Activated CD8-positive, alpha-beta T cell treated with anti-CD3 and anti-CD28 coated beads for 36 hours (primary cell): ENCODE data around the gene DNMT3A. TPM values are rescaled to one million over a fixed set of nuclear protein-coding genes. Genes with fewer than 3 reads are reported as not detected.
"Not testable (repeated sequence)": the region's sequence is repeated elsewhere in the genome, so short reads cannot be mapped to it uniquely, and the experiment has no call there.

Experiments
- ATAC-seq: fragments of 200-7000 bp; cut with Tn5 transposase; one replicate; pipeline ENCODE4 v1.10.0; 2021; ENCODE audit warnings: mild to moderate bottlenecking, moderate library complexity
- CTCF ChIA-PET: fragments of 350-600 bp; sonication (Branson Sonifier 250); formaldehyde crosslinking; loops from one replicate; lab custom pipeline; 2021; ENCODE audit warnings: antibody characterized with exemption; lab: Charles Lee
- POLR2A ChIA-PET: fragments of 350-600 bp; sonication (Branson Sonifier 250); formaldehyde crosslinking; loops from one replicate; lab custom pipeline; 2021; ENCODE audit warnings: antibody characterized with exemption; lab: Charles Lee
- DNase-seq: peaks from one replicate; pipeline ENCODE4 v3.0.0-alpha.2; 2020
- H3K27ac Mint-ChIP-seq: one replicate; pipeline ENCODE4 v1.8.0; 2021; ENCODE audit warnings: mild to moderate bottlenecking, mixed read lengths
- H3K27me3 Mint-ChIP-seq: one replicate; pipeline ENCODE4 v1.8.0; 2021; ENCODE audit warnings: mixed read lengths
- H3K36me3 Mint-ChIP-seq: one replicate; pipeline ENCODE4 v1.8.0; 2021; ENCODE audit warnings: low read depth, mixed read lengths
- H3K4me1 Mint-ChIP-seq: one replicate; pipeline ENCODE4 v1.8.0; 2021; ENCODE audit warnings: low read depth, mixed read lengths
- H3K4me3 Mint-ChIP-seq: one replicate; pipeline ENCODE4 v1.8.0; 2021; ENCODE audit warnings: mild to moderate bottlenecking, moderate library complexity, mixed read lengths
- H3K9me3 Mint-ChIP-seq: one replicate; pipeline ENCODE4 v1.8.0; 2021; ENCODE audit warnings: mixed read lengths
- intact Hi-C: fragments of 100-400 bp; cut with micrococcal nuclease; formaldehyde crosslinking; loops from one replicate; pipeline ENCODE4 v1.10.0; 2022
- total RNA-seq, 2 experiments: library from RNA; stranded (reverse); gene quantifications; one replicate each; pipeline ENCODE4 v1.2.3, GENCODE V29; 2021
- TF ChIP-seq, protein P1 (sequence below): fragments of 200-600 bp; IDR thresholded peaks from one replicate; pipeline ENCODE4 v1.8.0; 2022; ENCODE audit warnings: antibody characterized with exemption, mild to moderate bottlenecking

The DNMT3A gene
- total RNA-seq, 2 experiments from 2014 or later: 84.8 to 97.8 TPM

DNA sequence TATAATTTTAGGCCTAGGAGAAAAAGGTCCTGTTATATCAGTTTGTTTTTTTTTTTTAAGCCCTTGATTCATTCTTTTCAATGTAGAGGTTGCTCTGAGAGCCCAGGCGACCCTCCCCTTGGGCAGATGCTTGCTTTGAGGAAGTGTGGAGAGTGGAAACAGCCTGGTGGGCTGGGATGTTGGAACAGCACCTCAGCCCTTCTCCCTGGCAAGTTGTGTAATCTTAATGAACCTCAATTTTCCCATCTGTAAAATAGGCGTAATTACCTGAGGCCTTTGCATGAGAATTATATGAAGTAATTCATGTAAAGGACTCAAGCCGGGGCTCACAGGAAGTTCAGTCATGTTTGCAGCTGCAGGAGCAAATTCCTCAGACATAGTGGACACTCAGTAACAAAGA is 123.6 kb downstream of the DNMT3A start:
- ATAC-seq (no peak), DNase-seq (no peak)
- POLR2A ChIA-PET: no interaction called here
- Mint-ChIP-seq H3K4me3 (no peak overlapping the region), H3K27ac (no peak overlapping the region), H3K36me3 (no peaks in the 10 kb centered on the region), H3K4me1 (peaks cover 5% of the 10 kb centered on the region), H3K9me3 (no peaks in the 10 kb centered on the region), H3K27me3 (no peaks in the 10 kb centered on the region)
- intact Hi-C loops: no loop called here
- CTCF ChIA-PET: no interaction called here
- TF ChIP-seq, protein P1, sequence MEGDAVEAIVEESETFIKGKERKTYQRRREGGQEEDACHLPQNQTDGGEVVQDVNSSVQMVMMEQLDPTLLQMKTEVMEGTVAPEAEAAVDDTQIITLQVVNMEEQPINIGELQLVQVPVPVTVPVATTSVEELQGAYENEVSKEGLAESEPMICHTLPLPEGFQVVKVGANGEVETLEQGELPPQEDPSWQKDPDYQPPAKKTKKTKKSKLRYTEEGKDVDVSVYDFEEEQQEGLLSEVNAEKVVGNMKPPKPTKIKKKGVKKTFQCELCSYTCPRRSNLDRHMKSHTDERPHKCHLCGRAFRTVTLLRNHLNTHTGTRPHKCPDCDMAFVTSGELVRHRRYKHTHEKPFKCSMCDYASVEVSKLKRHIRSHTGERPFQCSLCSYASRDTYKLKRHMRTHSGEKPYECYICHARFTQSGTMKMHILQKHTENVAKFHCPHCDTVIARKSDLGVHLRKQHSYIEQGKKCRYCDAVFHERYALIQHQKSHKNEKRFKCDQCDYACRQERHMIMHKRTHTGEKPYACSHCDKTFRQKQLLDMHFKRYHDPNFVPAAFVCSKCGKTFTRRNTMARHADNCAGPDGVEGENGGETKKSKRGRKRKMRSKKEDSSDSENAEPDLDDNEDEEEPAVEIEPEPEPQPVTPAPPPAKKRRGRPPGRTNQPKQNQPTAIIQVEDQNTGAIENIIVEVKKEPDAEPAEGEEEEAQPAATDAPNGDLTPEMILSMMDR: no peak

DNA sequence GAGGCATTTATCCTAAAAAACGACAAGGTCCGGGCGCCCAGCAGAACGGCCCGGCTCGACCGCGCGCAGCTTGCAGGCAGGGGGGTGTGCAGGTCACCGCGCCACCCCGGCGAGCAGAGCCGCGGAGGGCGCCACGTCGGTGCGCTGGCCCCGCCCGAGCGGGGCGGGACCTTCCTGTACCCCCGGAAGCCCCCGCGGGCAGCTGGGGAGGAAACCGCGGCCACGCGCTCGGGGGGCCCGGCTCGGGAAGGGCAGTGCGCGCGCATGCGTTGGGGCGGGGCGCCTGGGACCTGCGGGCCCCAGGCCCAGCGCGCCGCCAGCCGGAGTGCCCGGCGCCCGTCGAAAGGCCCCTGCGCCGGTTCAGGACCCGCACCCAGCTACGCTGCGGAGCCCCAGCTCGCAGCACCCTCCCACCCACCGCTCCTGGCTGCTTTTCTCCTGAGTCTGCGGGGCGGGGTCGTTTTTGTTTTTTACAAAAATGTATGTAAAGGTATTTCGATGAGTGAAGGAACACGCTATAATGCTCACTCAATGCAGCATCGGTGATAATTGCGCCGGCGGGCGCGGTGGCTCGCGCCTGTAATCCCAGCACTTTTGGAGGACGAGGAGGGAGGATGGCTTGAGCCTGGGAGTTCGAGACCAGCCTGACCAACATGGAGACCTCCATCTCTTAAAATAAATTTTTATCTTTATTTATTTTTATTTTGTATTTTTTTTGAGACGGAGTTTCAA is 125.6 kb downstream of the DNMT3A start:
- ChIA-PET CTCF (no interaction called here), POLR2A (interaction anchor here (0.6 to 1.3 kb wide), 2 partner anchors 9 to 14 kb away, joined by 3 read pairs; no protein-coding TSS in a partner anchor)
- peak overlapping the region; percentile 81 for H3K27ac Mint-ChIP-seq
- peak overlapping the region; percentile 73 for H3K4me3 Mint-ChIP-seq
- H3K4me1 Mint-ChIP-seq: peaks cover 8% of the 10 kb centered on the region
- no peaks in the 10 kb centered on the region for H3K27me3 Mint-ChIP-seq
- peak; percentile 90 for DNase-seq
- intact Hi-C loops: no loop called here
- TF ChIP-seq, protein P1: no peak
- no peaks in the 10 kb centered on the region for H3K9me3 Mint-ChIP-seq
- H3K36me3 Mint-ChIP-seq: no peaks in the 10 kb centered on the region
- peak; percentile 95 for ATAC-seq

DNA sequence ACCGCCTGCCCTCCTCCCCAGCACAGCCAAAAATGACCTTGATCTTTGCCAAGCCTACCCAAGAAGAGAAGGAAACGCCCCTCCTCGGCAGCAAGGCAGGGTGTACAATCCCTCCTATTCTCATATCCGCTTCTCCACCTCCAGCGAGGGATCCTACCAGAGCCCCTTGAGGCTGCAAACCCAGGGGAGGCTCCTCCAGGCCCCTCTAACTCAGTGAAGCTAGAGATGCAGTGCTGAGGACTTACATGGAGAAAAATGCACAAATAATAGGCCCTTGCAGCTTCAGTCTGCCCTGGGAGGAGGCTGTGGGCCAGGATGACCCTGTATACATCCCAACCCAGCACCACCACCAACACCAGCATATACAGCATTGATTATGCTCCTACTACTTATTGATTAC is 126.5 kb downstream of the DNMT3A start:
- no peak for DNase-seq
- Mint-ChIP-seq H3K27ac (peak overlapping the region; percentile 64), H3K27me3 (no peaks in the 10 kb centered on the region), H3K9me3 (no peaks in the 10 kb centered on the region), H3K36me3 (no peaks in the 10 kb centered on the region), H3K4me1 (peaks cover 11% of the 10 kb centered on the region), H3K4me3 (peak overlapping the region; percentile 69)
- TF ChIP-seq, protein P1: no peak
- POLR2A ChIA-PET: no interaction called here
- ATAC-seq: no peak
- CTCF ChIA-PET: no interaction called here
- intact Hi-C loops: no loop called here

DNA sequence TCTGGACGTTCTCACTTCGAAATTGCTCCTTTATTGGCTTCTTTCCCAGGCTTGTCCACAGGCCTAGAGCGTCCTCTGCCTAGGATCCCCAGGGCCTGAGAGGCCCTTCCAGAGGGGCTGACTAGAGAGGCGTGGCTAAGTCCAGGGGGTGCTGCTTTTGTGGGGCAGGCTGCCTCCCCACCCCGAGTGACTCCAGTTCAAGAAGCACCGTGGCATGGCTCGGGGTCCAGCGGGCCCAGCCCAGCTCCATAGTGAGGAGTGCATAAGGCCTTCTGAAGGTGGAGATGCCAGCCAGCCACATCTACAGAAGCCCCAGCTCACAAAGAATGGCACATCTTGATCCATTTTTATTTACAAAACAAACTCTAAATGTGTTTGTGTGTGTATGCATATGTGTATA is 128.5 kb downstream of the DNMT3A start:
- intact Hi-C loops: no loop called here
- Mint-ChIP-seq H3K9me3 (no peaks in the 10 kb centered on the region), H3K27me3 (no peaks in the 10 kb centered on the region), H3K27ac (no peak overlapping the region), H3K4me1 (peaks cover 24% of the 10 kb centered on the region), H3K36me3 (no peaks in the 10 kb centered on the region), H3K4me3 (no peak overlapping the region)
- DNase-seq (no peak), ATAC-seq (no peak)
- ChIA-PET CTCF (interaction anchor here (1.2 kb wide), 1 partner anchor 16 kb away, joined by 4 read pairs; no protein-coding TSS in a partner anchor), POLR2A (interaction anchor here (1.6 kb wide), 1 partner anchor 38 kb away, joined by 5 read pairs; no protein-coding TSS in a partner anchor)
- TF ChIP-seq, protein P1: no peak

DNA sequence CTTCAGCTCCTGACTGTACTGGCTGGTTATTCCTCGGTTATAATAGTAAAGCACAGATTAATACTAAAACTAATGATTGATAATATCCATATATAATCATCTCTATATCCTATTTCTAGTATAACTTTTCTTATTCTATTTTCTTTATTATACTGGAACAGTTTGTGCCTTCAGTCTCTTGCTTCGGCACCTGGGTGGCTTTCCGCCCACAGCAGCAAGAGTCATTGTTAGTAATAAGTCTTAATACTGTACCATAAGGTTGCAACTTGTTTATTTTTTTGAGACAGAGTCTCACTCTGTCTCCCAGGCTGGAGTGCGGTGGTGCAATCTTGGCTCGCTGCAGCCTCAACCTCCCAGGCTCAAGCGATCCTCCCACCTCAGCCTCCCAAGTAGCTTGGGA is 130.8 kb downstream of the DNMT3A start:
- H3K9me3 Mint-ChIP-seq, H3K36me3 Mint-ChIP-seq, DNase-seq, ATAC-seq, H3K27me3 Mint-ChIP-seq, intact Hi-C loops, H3K4me3 Mint-ChIP-seq: not testable (repeated sequence)
- ChIA-PET POLR2A (interaction anchor here (0.6 to 1.8 kb wide), 3 partner anchors 13 to 854 kb away, joined by 3 to 4 read pairs (median 3); no protein-coding TSS in a partner anchor), CTCF (interaction anchor here (0.7 to 1.7 kb wide), 3 partner anchors 14 to 151 kb away, joined by 3 to 4 read pairs (median 3); no protein-coding TSS in a partner anchor)
- peaks cover 37% of the 10 kb centered on the region for H3K4me1 Mint-ChIP-seq
- H3K27ac Mint-ChIP-seq: peak overlapping the region; percentile 56
